Dermis microvascular lymphatic vessel endothelial cell (primary cell): ENCODE results near the gene PLA2G5. TPM values are rescaled to one million over a fixed set of nuclear protein-coding genes. Genes with fewer than 3 reads are reported as not detected.

ENCODE experiments used
- DNase-seq, 2 donors: peaks; one replicate each; pipeline versions ENCODE4 v3.0.0 to v3.0.0-alpha.2; 2010; ENCODE audit warnings: low read depth in 2 of 2
- total RNA-seq: library from RNA; depleted of rRNA; stranded (reverse); fragments of >200 nt; gene quantifications from 2 replicates; pipeline ENCODE4 v1.2.1, GENCODE V29; 2014

The PLA2G5 gene
- total RNA-seq, 1 donor from 2014 or later, result under 0.01 TPM

DNA sequence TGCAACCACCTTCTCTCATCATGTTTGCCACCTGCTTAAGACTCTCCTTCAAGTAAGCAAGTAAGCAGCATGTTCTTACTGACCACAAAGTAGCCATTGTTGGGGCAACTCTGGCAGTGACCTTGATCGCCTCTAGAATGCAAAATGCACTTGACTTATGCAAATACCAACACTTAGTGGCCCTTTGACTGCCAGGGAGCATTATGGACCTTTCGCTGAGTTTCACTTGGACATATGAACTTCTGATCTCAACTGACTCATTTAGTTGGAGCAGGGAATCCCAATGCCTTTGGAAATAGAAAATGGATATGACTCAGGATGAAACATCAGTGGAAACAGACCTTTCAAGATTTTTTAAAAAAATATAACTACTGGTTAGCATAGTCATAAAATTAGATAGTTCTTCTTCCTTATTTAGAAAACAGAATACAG, 6.1 kb upstream of the PLA2G5 start:
- DNase-seq, result peak in 1 of 2 donors; percentile 33

GRCh38 chr1:20068722-20069121, 1.3 kb upstream of the PLA2G5 start:
- DNase-seq, result no peak

DNA sequence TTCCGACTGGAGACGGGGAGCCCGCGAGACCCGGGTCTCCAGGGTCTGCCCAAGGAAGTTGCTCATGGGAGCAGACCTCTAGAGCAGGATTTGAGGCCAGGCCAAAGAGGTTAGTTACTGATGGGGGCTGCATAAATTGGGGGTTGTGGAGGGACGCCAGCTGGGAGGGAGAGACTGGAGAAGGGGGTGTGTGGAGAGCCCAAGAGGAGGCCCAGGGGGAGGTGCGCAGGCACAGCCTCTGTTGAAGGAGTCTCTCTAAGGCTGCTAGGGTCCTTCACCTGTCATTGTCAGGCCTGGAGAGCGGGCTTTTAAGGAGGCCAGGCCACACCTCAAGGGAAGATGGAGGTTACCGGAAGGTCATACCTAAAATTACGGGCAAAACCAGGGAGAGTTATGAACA, 363 bp downstream of the PLA2G5 start:
- DNase-seq, result no peak

DNA sequence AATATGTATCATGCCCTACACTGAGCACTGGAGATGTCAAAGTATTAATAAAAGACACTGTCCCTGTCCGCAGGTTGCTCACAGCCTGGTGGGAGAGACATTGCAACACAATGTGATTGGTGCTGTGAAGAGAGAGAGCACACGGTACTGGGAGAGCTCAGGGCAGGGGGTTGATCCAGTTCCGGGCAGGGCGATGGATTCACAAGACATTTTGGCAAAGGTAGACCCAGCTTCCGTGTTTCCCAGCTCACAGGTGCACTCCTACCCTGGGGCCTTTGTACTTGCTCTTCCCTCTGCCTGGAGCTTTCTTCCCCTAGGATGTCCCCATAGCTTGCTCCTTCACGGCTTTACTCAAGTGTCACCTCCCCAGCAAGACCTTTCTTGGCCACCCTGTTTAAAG, 1.4 kb downstream of the PLA2G5 start:
- DNase-seq, result no peak

DNA sequence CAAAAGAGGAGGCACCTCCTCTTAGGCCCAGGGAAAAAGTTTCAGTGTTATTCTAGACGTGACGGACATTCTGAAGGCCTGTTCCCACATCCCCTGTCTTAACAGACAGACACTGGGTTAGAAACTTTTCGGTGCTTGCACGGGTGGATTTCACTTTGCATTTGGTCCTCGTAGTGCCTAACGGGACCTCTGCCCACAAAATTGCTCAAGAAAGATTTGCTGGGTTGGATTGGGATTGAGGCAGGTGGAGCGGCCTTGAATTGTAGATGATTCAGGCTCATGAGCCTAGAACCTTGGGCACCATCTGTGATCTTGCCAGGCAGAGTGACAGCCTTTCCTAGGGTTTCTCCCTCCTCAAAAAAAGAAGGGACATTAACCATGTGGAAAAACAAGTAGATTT, 2.8 kb downstream of the PLA2G5 start:
- no peak for DNase-seq

DNA sequence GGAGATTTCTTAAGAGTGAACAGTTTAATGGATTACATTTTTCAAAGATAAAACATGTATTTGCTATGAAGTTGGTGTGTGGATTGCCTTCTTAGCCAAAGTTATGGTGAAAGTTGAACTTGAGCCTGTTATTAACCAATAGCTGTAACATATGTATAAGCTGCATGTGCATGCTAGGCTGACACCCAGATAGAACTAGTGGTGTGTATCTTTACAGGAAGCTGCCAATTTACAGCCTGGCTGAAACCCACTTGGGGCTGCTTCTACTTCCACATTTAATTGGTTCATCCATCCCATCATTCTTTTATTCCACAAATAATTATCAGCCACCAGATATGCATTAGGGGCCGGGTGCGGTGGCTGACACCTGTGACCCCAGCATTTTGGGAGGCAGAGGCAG, 3.3 kb downstream of the PLA2G5 start:
- no peak for DNase-seq

GRCh38 chr1:20074055-20074724, 4.2 kb downstream of the PLA2G5 start:
- no peak for DNase-seq

GRCh38 chr1:20074725-20075171, 4.8 kb downstream of the PLA2G5 start:
- no peak for DNase-seq

- DNase-seq, result no peak
Measured at GRCh38 chr1:20075345-20075744, 5.4 kb downstream of the PLA2G5 start.

DNA sequence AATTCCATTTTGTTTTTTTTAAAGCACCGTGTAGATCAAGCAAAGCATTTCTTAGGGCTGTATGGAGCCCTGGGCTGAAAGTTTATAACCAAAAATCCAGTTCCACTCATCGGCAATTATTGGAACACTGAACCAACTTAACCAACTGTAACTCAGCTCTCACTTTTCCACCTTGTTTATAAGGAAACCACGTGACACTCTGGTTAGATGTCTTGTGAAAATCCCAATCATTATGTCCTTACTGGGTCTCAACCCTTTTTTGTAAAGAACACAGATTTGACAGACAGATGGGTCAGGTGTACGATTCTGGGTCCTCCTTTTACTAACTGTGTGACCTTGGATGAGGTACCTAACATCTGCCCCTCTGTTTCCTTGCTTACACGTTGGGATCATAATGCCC, 6.2 kb downstream of the PLA2G5 start:
- DNase-seq, result no peak

- no peak for DNase-seq
Measured at GRCh38 chr1:20076710-20077461, 6.9 kb downstream of the PLA2G5 start.

GRCh38 chr1:20078171-20078651, 8.2 kb downstream of the PLA2G5 start:
- DNase-seq, result no peak

DNA sequence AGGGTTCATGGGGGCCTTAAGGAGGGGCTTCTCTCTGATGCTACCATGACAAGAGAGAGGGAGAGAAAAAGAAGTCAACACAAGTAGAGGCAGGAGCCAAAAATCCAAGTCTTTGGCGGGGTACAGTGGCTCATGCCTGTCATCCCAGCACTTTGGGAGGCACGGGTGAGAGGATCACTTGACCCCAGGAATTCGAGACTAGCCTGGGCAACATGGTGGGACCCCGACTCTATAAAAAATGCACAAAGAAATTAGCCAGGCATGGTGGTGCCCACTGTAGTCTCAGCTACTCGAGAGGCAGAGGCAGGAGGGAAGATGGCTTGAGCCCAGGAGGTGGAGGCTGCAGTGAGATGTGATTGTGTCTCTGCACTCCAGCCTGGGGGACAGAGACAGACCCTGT, 8.7 kb downstream of the PLA2G5 start:
- DNase-seq, result no peak

- DNase-seq, result no peak
Measured at GRCh38 chr1:20079661-20080305, 9.8 kb downstream of the PLA2G5 start.

DNA sequence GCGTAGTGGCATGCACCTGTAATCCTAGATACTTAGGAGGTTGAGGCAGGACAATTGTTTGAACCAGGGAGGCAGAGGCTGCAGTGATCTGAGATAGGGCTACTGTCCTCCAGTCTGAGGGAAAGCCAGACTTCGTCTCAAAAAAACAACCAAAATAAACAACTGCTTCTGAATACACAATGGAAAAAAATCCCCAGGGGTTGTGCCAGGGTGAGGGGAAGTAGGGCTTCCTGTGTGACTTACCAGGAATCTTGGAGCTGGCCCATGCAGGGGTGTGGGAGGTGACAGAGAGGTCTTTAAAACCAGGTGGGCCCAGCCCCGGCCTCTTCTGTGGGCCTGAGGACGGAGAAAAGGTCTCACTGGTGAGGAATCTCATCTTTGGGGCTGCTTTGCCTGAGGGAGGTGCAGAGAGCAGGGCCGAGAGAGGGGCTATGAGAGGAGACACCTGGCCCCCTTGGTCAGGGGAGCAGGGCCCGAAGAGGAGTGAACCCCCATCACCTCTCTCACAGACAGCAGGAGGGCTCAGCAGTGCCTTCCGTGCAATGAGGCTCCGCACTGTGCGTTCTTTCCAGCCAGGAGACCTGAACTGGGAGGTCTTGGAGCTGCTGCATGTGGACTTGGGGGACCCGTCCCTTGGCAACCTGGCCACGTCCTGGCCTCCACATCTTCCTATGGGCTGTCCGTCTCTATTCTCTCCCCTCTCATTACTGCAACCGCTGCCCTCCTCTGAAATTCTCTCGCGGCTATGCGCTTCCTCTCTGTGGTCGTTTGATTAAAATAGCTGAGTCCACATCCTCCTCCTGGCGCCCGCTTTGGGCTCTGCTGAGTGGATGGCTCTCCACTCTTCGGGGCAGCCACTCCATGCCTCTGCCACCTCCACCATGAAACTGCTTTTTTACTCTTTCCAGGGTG, 10.7 kb downstream of the PLA2G5 start:
- DNase-seq, result peak in 1 of 2 donors; percentile 53

DNA sequence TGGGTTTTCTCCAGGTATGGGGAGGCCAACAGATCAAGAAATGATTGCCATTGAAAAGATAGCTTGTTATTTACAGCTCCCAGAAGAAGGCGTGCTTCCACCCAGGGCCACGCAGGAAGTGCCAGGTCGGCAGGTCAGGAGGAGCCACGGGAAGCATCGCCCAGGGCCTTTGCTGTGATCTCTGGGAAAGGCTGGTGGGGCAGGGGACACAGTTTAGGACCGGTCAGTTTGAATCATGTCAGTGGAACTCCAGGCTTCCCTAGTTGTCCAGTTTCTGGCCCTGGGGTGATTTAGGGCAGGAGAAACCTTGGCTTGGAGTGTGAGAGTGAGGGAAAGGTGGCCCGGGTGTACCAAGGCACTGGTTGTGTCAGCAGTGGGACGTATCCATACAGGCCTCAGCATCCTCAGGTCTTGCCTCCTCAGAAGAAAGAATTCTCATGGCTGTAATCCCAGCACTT, 11.4 kb downstream of the PLA2G5 start:
- DNase-seq, result no peak

- DNase-seq, result no peak
Measured at GRCh38 chr1:20082772-20083171, 12.8 kb downstream of the PLA2G5 start.

DNA sequence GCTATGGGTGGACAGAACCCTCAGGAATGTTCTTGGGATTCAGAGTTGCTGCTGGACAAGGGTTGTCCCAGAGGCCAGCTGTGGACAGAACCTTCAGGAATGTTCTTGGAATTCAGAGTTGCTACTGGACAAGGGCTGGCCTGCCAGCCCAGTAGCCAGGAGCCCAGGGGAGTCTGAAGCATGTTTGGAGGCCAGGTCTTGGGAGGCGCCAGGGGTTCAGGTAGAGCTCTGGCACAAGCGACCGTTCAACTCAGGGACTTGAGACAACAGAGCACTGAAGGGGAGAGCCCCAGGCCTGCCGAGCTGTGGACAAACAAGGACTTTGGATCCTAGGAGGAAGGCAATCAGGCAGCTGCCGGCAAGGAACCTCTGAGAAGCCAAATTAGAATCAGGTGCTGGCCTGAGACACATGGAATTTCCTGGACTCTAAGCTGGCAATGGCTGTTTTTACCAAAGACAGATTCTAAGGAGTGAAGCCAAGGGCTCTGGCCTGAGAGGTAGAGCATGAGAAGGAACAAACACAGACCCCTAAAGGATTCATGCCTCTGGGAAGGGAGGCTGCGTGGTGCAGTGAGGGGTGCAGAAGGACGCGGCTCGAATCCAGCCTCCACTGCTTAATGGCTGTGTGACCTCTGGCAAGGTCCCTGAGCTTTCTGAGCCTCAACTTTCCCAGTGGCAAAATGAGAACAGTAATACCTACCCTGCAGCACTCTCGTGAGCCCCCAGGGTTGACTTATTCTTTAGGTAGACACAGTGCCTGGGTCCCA, 13.4 kb downstream of the PLA2G5 start:
- no peak for DNase-seq

DNA sequence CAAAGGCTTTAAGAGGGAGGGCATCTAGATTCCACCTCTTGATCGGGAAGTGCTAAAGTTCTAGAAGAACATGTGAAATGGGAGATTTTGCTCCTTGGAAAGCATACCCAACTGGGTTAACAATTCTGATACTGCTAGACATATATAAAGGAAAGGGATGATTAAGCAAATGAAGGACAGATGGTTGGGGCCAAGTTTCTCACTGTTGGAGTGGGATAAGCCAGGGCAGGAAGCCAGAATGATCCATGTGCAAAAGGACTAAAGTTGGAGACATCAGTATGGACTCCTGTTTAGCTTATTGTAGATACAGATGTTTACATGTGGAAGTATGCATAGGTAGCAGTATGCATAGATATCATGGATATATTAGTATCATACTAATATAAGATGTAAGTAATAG, 16.8 kb downstream of the PLA2G5 start:
- DNase-seq, result no peak

DNA sequence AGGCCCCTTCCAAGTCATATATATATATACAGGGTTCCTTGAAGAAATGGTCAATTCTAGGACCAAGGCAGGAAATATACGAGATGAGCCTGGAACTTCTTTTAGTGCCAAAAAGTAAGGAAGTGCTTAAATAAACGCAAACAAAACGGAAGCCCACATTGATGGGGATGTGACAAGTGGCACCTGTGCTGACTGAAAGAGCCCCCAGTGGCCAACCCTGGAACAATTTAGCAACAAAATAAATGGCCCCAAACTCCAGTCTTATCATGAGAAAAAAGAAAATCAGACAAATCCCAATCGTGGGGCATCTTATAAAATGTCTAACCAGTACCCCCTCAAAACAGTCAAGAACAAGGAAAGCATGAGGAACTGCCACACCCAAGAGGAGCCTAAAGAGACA, 17.7 kb downstream of the PLA2G5 start:
- no peak for DNase-seq
